Left ventricle myocardium superior (tissue), 1 donor: Measurements from ENCODE around the gene SNX15. TPM values are rescaled to one million over a fixed set of nuclear protein-coding genes. Genes with fewer than 3 reads are reported as not detected.
A peak's percentile ranks its signal among the peaks of the same experiment; 100 is the strongest.

Experiments used
- ATAC-seq: fragments of 200-7000 bp; cut with Tn5 transposase; one replicate; pipeline ENCODE4 v1.9.1; 2020; ENCODE audit warnings: mild to moderate bottlenecking, moderate library complexity
- DNase-seq: peaks from one replicate; pipeline ENCODE4 v3.0.0-alpha.2; 2020
- intact Hi-C: fragments of 100-400 bp; cut with micrococcal nuclease; formaldehyde crosslinking; loops from one replicate; pipeline ENCODE4 v1.11.0; 2022
- microRNA-seq: library from miRNA; unstranded; fragments of <30 nt; microRNA quantifications from one replicate; pipeline ENCODE4 v1.2.0, GENCODE V29; 2020; ENCODE audit warnings: borderline number of aligned reads
- total RNA-seq: library from RNA; stranded (reverse); fragmentation: NEBNext Ultra II Directional; extraction: Animal tissue kit (Norgen Biotek cat#: 25700); gene quantifications from one replicate; pipeline ENCODE4 v1.2.1, GENCODE V29; 2021
- donor health status: DM: no; HTN: yes; CAD: no; lungs with severe emphysema.

SNX15 gene
- total RNA-seq, 1 donor from 2014 or later: 19.3 TPM

DNA sequence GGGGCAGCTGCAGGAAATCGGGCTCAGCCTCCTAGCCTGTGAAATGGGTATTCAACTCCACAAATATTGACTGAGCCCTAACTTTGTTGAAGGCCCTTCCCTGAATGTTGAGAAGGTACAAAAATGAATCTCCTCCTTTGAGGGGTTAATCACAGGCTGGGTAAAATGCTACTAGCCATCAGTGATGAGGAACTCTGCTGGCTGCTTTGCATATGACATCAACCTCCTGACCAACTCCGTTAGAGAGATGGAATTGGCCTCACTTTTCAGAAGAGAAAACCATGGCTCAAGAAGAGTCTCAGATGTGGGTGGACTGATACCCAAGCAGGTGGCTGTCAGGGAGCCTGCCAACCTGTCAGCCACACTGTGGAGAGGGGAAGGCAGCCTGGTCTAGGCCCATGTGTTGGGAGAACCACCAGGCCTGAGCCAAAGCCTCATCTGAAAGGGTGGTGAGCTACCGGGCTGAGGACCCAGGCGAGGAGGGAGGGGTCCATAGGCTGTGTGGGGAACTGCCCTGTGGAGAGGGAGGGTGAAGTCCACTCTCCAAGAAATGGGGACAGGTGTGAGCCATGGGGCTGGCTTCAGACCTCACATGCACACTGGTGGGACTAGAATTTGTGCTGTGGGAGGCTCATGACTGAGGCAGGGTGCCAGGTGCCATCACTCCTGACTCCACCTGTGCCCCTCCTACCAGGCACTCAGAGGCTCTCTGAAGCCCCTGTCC is 44.8 kb downstream of the SNX15 start:
- DNase-seq (no peak), ATAC-seq (no peak)
- intact Hi-C loops: no loop called here

DNA sequence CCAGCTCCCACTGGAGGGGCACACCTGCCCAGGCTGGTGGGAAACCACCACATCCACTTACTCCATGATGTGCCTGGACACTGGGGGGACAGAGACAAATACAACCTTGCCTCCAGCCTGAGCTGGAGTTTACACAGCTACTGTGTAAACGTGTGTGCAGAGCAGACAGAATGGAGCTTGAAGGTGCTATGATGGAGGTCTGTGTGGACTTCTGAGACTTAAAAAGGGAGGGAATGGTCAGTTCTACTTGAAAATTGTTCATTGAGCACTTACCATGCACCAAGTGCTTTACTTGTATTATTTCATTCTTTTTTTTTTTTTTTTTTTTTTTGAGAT is 45.4 kb downstream of the SNX15 start:
- intact Hi-C loops: no loop called here
- DNase-seq (no peak), ATAC-seq (no peak)

DNA sequence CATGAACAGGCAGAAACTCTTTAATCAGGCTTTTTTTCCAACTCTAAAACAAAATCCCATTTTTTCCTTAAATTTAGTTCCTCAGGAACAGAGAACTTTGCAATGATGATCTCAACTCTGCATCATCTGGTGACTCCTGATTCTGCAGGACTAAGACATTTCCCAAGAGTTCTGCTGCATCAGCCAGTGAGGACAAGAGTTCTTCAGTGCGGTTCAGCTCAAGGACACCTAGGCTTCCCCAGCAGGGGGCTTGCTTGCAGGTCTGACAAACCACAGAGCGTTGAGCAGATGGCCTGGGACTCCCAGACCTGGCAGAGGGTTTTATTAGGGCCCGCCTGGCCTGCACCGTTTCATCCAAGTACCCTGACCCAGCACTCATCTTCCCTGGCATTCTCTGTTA is 50.2 kb downstream of the SNX15 start:
- DNase-seq (no peak), ATAC-seq (no peak)
- intact Hi-C loops: no loop called here

DNA sequence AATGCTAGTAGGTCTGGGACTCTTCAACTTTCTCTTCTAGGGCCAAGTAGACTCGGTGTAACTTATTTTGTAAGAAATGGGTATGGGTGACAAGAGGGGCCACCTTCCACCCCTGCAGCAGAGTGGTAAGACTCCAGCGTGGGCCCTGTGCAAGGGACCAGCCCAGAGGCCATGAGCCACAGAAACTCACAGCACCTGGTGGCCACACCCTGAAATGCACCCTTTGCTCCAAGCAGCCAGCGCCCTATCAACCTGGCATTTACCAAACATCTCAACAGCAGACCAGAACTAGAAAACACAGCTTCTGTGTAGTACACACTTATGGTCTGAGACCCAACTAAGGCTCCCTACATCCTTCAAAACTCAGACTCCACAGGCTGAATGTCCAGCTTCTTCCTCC is 50.9 kb downstream of the SNX15 start:
- intact Hi-C loops: no loop called here
- DNase-seq (peak; percentile 51), ATAC-seq (peak; percentile 51)

DNA sequence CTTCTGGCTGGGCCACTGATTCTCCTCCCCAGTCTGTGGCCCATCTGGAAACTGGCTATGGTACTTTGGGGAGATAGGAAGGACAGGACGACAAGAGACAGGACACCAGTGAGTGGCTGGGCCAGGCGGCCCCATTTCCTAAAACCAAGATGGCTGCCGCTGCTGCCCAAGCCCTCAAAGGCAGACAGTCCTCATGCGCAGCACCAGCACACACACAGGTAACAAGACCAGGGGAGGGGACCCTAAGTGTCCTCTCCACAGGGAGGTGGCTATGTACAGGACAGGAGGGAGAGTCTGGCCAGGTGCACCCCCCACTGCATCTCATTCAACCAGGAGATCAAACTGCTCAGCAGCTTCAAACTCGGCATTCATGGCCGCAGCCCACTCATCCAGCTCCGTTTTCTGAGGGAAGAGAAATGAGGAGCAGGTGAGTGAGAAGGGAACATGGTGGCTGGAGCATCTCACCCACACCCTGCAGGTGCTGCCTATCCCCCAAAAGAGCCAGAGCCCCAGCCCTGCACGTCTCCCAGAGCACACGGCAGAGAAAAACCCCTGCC is 51.6 kb downstream of the SNX15 start:
- DNase-seq (peak; percentile 8), ATAC-seq (no peak)
- intact Hi-C loops: no loop called here

DNA sequence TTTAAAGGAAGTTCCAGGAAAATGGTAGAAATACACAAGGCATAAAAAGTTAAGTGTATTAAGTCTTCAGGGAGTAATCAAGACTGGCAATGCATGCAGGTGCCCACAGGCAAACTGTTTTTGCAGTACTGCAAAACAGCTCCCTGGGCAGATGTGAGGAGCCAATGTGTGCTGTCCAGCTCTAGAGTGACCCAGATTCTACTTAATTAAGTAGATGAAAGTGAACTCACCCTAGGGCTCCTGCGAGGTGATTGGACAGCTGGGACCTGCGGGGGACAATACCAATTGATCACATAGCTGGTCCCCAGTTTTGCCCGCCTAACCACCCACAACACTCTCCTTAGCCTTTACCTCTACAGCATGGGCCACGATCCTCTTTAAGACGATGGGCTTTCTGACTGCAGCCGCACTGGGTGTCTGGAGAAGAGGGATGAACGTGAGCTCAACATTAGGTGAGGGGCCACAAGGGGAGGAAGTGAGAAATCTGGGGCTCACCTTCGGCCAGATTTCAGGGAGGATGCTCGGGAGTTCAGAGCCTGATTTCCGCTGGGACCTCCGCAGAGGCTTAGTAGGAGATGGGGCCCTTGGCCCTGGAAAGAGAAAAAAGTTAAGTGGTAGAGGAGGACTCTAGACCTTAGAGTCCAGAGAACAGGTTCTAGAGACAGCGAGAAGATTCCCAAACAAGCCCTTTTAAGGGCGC is 56.0 kb downstream of the SNX15 start:
- no peak for DNase-seq
- intact Hi-C loops: no loop called here
- no peak for ATAC-seq

DNA sequence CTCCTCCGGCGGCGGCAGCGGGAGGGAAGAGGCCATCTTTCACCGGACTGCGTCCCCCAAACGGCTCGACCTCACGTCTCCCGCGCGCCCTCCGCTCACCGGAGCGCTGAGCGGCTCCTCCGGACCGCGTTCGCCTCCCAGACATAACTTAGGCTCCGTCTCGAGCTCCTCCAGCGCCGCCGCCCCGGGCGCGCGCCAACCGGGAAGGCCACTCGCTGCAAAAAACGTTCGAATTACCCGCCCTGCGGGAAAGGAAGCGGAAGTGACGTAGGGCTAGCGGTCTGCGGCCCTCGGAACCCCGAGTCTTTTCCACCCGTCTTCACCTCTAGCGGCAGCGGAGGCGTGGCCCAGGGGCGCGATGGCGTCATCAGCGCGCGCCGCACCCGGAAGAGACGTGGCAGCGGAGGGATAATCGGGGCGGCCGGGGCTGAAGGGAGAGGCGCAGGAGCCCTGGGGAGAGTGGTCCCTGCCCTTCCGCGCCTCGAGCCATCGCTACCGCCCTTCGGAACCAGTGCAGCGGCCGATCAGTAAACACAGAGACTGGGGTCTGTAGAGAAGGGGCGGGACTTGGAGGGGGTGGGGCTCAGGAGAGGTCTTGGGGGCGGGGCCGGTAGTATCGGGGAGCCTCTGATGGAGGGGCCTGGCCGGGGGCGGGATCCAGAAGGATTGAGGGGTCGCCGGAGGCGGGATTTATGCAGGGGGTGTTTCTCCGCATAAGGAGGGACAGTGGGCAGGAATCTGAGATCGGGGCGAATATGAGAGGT is 56.8 kb downstream of the SNX15 start, which contains the start of the genes CDCA5 and ZFPL1:
CDCA5 (minus strand) TSS at position 207 of the 764 bp plus-strand sequence; CDS start at position 145, 62 bp downstream.
ZFPL1 (plus strand) TSS at position 389 of the 764 bp plus-strand sequence. CDS start 477 bp downstream, outside the sequence.
- ATAC-seq (peak; percentile 98), DNase-seq (peak; percentile 97)
- intact Hi-C loops: no loop called here

DNA sequence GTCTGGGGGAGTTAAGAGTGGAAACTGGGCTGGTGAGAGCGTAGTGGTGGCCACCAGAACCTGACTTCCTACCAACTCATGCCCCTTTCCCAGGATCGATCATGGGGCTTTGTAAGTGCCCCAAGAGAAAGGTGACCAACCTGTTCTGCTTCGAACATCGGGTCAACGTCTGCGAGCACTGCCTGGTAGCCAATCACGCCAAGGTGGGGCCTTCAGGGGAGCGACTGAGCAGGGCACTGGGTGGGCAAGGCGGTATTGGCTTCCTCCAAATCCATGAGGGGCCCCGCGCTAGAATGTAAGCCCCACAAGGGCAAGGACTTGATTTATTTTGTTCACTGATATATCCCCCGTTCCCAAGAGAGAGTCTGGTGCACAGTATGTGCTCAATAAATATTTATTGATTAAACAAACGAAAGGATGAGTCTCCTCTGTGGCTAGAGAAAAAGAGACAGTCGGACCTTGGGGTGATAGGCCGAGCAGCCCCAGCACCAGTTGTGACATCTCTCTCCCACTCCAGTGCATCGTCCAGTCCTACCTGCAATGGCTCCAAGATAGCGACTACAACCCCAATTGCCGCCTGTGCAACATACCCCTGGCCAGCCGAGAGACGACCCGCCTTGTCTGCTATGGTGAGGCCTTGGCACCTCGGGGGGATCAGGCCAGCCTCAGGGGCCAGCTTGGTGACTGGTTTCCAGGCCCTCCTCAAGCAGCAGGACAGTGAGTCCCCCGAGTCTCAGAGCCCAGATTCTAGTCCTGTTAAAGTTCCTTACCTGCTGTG is 57.5 kb downstream of the SNX15 start:
- no peak for ATAC-seq
- DNase-seq: no peak

DNA sequence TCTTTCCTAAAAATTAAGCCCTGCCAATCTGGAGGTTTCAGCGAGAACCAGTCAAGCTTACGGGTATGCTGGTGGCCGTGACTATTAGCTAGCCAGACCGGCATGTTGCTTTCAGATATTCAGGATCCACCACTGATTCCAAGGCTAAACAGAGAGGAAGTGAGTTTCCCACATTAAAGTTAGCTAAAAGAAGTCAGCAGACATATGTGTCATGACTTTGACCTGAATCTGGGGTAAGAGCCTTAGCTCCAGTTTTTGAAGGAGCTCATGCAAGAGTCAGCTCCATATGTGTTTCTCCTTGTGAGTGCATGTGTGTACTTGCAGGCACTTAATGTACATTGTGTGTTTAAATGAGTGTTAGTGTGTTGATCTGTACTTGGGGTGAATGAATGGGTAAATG is 58.2 kb downstream of the SNX15 start:
- intact Hi-C loops: no loop called here
- ATAC-seq (no peak), DNase-seq (no peak)

More for the DNA sequence above, 57.5 kb downstream of the SNX15 start:
- intact Hi-C loops: no loop called here

DNA sequence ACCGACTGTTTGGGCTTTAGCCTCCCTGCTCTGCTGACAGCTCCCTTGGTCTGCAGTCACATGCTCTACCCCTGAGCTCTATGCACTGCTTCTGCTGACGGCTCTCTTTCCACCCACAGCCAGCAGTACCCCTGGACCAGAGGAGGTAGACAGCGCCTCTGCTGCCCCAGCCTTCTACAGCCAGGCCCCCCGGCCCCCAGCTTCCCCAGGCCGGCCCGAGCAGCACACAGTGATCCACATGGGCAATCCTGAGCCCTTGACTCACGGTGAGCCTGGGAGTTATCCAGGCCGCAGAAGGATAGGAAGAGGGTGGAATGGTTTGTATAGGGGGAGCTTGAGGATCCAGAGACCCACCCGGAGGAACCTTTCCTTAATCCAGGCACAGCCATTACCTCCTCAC is 59.6 kb downstream of the SNX15 start:
- no peak for ATAC-seq
- intact Hi-C loops: no loop called here
- DNase-seq: no peak

DNA sequence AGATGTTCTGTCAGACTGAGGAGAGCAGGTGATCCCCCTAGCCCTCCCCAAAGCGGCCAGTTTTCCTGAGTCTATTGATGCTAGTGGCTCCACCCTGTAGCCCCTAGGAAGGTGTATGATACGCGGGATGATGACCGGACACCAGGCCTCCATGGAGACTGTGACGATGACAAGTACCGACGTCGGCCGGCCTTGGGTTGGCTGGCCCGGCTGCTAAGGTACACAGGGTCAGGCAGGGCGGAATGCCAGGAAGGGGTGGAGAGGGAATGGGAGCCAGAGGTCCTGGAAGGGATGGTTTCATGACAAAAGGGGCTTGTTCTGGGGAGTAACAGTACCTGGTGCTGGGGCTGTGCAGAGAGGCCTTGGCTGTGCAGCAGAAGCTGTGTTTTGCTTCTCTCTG is 60.0 kb downstream of the SNX15 start:
- intact Hi-C loops: no loop called here
- no peak for DNase-seq

DNA sequence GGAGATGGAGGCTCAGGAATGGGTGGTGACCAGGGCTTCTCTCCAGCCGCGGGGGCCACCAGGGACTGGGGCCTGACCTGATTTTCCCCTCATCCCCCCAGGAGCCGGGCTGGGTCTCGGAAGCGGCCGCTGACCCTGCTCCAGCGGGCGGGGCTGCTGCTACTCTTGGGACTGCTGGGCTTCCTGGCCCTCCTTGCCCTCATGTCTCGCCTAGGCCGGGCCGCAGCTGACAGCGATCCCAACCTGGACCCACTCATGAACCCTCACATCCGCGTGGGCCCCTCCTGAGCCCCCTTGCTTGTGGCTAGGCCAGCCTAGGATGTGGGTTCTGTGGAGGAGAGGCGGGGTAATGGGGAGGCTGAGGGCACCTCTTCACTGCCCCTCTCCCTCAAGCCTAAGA is 60.6 kb downstream of the SNX15 start:
- no peak for ATAC-seq
- no peak for DNase-seq
- intact Hi-C loops: no loop called here

More for the DNA sequence above, 60.0 kb downstream of the SNX15 start:
- ATAC-seq: no peak

DNA sequence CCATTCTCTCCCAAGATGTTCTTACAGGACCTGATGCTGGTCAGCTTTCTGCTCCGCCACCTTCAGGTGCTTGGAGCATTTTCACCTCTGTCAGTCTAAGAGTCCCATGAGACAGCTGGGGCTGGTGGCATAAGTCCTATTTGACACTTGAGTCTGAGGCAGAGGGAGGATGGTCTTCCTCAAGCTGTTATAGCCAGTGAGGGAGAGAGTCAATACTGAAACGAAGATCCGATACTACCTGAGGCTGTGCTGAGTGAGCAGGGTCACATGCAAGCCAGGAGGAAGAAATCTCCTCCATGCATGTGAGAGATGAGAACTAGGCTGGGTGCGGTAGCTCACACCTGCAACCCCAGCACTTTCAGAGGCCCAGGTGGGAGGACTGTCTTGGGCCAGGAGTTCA is 62.4 kb downstream of the SNX15 start:
- DNase-seq: no peak
- ATAC-seq: no peak
- intact Hi-C loops: no loop called here

Small RNAs within 50 kb of the gene (microRNA-seq; reads per million reads assigned to microRNA genes)
- not detected for gene MIR6879

Other genes with a start within 250 kb of the SNX15 start
- 191 TPM for gene SF1, start 248.9 kb upstream of the SNX15 start, total RNA-seq
- gene MAP4K2, start 224.2 kb upstream of the SNX15 start, total RNA-seq: 8.6 TPM
- 9.1 TPM for gene MEN1, start 216.9 kb upstream of the SNX15 start, total RNA-seq
- gene CDC42BPG, start 182.8 kb upstream of the SNX15 start, total RNA-seq: 0.40 TPM
- gene EHD1, start 148.8 kb upstream of the SNX15 start, total RNA-seq: 52.5 TPM
- 13.0 TPM for gene ATG2A, start 110.2 kb upstream of the SNX15 start, total RNA-seq
- 18.4 TPM for gene PPP2R5B, start 102.8 kb upstream of the SNX15 start, total RNA-seq
- not detected for gene GPHA2, start 91.5 kb upstream of the SNX15 start, total RNA-seq
- not detected for gene MAJIN, start 55.3 kb upstream of the SNX15 start, total RNA-seq
- gene BATF2, start 30.5 kb upstream of the SNX15 start, total RNA-seq: 1.2 TPM
- 115 TPM for gene ARL2, start 13.3 kb upstream of the SNX15 start, total RNA-seq
- gene SAC3D1, start 13.8 kb downstream of the SNX15 start, total RNA-seq: 7.5 TPM
- 5.3 TPM for gene NAALADL1, start 31.1 kb downstream of the SNX15 start, total RNA-seq
- 1.3 TPM for gene CDCA5, start 56.6 kb downstream of the SNX15 start, total RNA-seq
- gene ZFPL1, start 56.8 kb downstream of the SNX15 start, total RNA-seq: 23.7 TPM
- 84.8 TPM for gene VPS51, start 68.8 kb downstream of the SNX15 start, total RNA-seq
- gene TM7SF2, start 84.4 kb downstream of the SNX15 start, total RNA-seq: 112 TPM
- gene ZNHIT2, start 90.3 kb downstream of the SNX15 start, total RNA-seq: 5.5 TPM
- gene FAU, start 94.7 kb downstream of the SNX15 start, total RNA-seq: 724 TPM
- 33.7 TPM for gene MRPL49, start 94.9 kb downstream of the SNX15 start, total RNA-seq
- gene SYVN1, start 107.1 kb downstream of the SNX15 start, total RNA-seq: 38.6 TPM
- not detected for gene SPDYC, start 142.8 kb downstream of the SNX15 start, total RNA-seq
- gene CAPN1, start 154.5 kb downstream of the SNX15 start, total RNA-seq: 90.1 TPM
- gene POLA2, start 234.5 kb downstream of the SNX15 start, total RNA-seq: 3.5 TPM